Ishikawa (cell line): ENCODE measurements around the gene GOLGA5.

Experiments used
- CEBPB ChIP-seq: IDR thresholded peaks from 2 replicates; pipeline ENCODE4 v1.6.1; 2012
- FOXM1 ChIP-seq: IDR thresholded peaks from 2 replicates; pipeline ENCODE4 v1.6.1; 2012; ENCODE audit warnings: low read depth, borderline replicate concordance
- MAX ChIP-seq: IDR thresholded peaks from 2 replicates; pipeline ENCODE4 v1.6.1; 2012
- NFIC ChIP-seq: IDR thresholded peaks from 2 replicates; pipeline ENCODE4 v1.6.1; 2012
- REST ChIP-seq: IDR thresholded peaks from 2 replicates; pipeline ENCODE4 v1.6.1; 2012; ENCODE audit warnings: low read depth, mild to moderate bottlenecking
- TAF1 ChIP-seq: IDR thresholded peaks from 2 replicates; pipeline ENCODE4 v1.6.1; 2012; ENCODE audit warnings: low read depth, mild to moderate bottlenecking
- ZBTB7A ChIP-seq: IDR thresholded peaks from 2 replicates; pipeline ENCODE4 v1.6.1; 2012; ENCODE audit warnings: low read depth

GRCh38 chr14:92798811-92799210 is 4.7 kb downstream of the GOLGA5 start:
- TF ChIP-seq NFIC (no peak), ZBTB7A (no peak), REST (no peak), TAF1 (no peak), FOXM1 (no peak), MAX (no peak), CEBPB (no peak)
